Naive thymus-derived CD4-positive, alpha-beta T cell (primary cell): ENCODE results near the gene RPTOR. TPM values are rescaled to one million over a fixed set of nuclear protein-coding genes. Genes with fewer than 3 reads are reported as not detected.
A peak's percentile ranks its signal among the peaks of the same experiment; 100 is the strongest.
"Not testable (repeated sequence)": the region's sequence is repeated elsewhere in the genome, so short reads cannot be mapped to it uniquely, and the experiment has no call there.

Experiments
- ATAC-seq: fragments of 150-1000 bp; cut with Tn5 transposase; 2 replicates; pipeline ENCODE4 v1.10.0; 2021; ENCODE audit warnings: mild to moderate bottlenecking, moderate library complexity
- CTCF ChIA-PET: fragments of 350-600 bp; sonication (Branson Sonifier 250); formaldehyde crosslinking; loops from one replicate; lab custom pipeline; 2021; ENCODE audit warnings: antibody characterized with exemption; lab: Charles Lee
- POLR2A ChIA-PET: fragments of 350-600 bp; sonication (Branson Sonifier 250); formaldehyde crosslinking; loops from one replicate; lab custom pipeline; 2021; ENCODE audit warnings: antibody characterized with exemption, inconsistent platforms; lab: Charles Lee
- DNase-seq, 9 donors: peaks; one replicate each; pipeline versions ENCODE4 v3.0.0 to v3.0.0-alpha.2; 2020 to 2022; ENCODE audit warnings: mixed read lengths in 1 of 9
- H3K27ac ChIP-seq: one replicate; pipeline ENCODE4 v1.7.0; 2013; ENCODE audit warnings: mild to moderate bottlenecking, low read depth, low read length, moderate library complexity
- H3K27me3 ChIP-seq, 2 donors: one replicate each; pipeline ENCODE4 v1.7.0; 2013; ENCODE audit warnings: low read length in 2 of 2, mild to moderate bottlenecking in 2 of 2, moderate library complexity in 2 of 2; ENCODE audit not compliant: control insufficient read depth in 2 of 2, insufficient read depth in 2 of 2
- H3K36me3 ChIP-seq, 3 experiments: 1 replicate in 2 of 3; 2 replicates in 1 of 3; pipeline ENCODE4 v1.7.0; 2013; ENCODE audit warnings: low read length in 3 of 3, mild to moderate bottlenecking in 3 of 3, moderate library complexity in 1 of 3; ENCODE audit not compliant: insufficient read depth in 3 of 3, control insufficient read depth in 2 of 3
- H3K4me1 ChIP-seq, 2 donors: one replicate each; pipeline ENCODE4 v1.7.0; 2013; ENCODE audit warnings: low read length in 2 of 2, mild to moderate bottlenecking in 2 of 2, moderate library complexity in 1 of 2; ENCODE audit not compliant: control insufficient read depth in 2 of 2, insufficient read depth in 2 of 2
- H3K4me3 ChIP-seq: 2 replicates; pipeline ENCODE4 v1.7.0; 2013; ENCODE audit warnings: mild to moderate bottlenecking, low read length
- H3K9me3 ChIP-seq, 3 experiments: 1 replicate in 2 of 3; 2 replicates in 1 of 3; pipeline ENCODE4 v1.7.0; 2013; ENCODE audit warnings: low read length in 3 of 3; ENCODE audit not compliant: control insufficient read depth in 2 of 3
- H3K27ac Mint-ChIP-seq, 9 donors: one replicate each; pipeline ENCODE4 v1.8.0; 2020 to 2022; ENCODE audit warnings: mixed read lengths in 9 of 9, mild to moderate bottlenecking in 8 of 9, moderate library complexity in 5 of 9, inconsistent platforms in 2 of 9
- H3K27me3 Mint-ChIP-seq, 5 donors: one replicate each; pipeline ENCODE4 v1.8.0; 2021 to 2022; ENCODE audit warnings: mixed read lengths in 5 of 5, mild to moderate bottlenecking in 1 of 5
- H3K36me3 Mint-ChIP-seq, 5 donors: one replicate each; pipeline ENCODE4 v1.8.0; 2020 to 2022; ENCODE audit warnings: mixed read lengths in 5 of 5, mild to moderate bottlenecking in 3 of 5, inconsistent platforms in 1 of 5
- H3K4me1 Mint-ChIP-seq, 7 donors: one replicate each; pipeline ENCODE4 v1.8.0; 2020 to 2022; ENCODE audit warnings: mixed read lengths in 7 of 7, mild to moderate bottlenecking in 3 of 7, inconsistent platforms in 1 of 7
- H3K4me3 Mint-ChIP-seq, 10 donors: one replicate each; pipeline ENCODE4 v1.8.0; 2020 to 2022; ENCODE audit warnings: mild to moderate bottlenecking in 10 of 10, mixed read lengths in 10 of 10, moderate library complexity in 6 of 10, inconsistent platforms in 2 of 10
- H3K9me3 Mint-ChIP-seq, 11 donors: one replicate each; pipeline ENCODE4 v1.8.0; 2020 to 2022; ENCODE audit warnings: mixed read lengths in 11 of 11, mild to moderate bottlenecking in 4 of 11, inconsistent platforms in 1 of 11, moderate library complexity in 1 of 11
- intact Hi-C, 2 donors: fragments of 100-400 bp; cut with micrococcal nuclease; formaldehyde crosslinking; loops; one replicate each; pipeline ENCODE4 v1.15.1; 2023
- polyA plus RNA-seq, 2 donors: library from polyadenylated mRNA; unstranded; fragments of 300-500 nt; fragmentation: Illumina TruSeq; gene quantifications; one replicate each; pipeline ENCODE4 v1.2.3, GENCODE V29; 2021
- total RNA-seq, 6 experiments: library from RNA in 5 of 6; stranded (reverse) in 5 of 6; gene quantifications; 1 replicate in 5 of 6; 2 replicates in 1 of 6; pipeline ENCODE4 v1.2.3 and lab custom pipeline; 2021 to 2026

Gene RPTOR
- total and polyA plus RNA-seq, 7 experiments from 2014 or later = 10.9 to 89.8 (median 59.9) TPM

DNA sequence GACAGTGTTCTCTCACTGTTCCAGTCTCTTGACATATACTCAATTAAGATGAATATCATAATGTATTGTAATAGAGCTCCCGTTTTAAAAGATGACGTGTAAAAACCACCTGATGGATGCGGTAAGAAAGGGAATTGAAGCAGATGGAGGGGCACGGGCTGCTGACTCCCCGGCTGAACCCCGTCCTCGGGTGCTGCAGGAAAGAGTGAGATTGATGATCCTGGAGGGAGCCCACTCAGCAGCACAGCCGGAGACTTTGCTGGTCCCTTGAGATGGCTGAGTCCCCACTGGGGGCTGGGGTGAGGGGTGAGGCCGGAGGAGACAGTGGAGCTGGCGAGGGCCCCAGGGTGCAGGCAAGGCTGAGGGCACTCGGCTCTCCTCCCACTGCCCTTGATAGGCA lies 217.4 kb downstream of the RPTOR start:
- Mint-ChIP-seq H3K27me3 (no peaks in the 10 kb centered on the region), H3K4me1 (peaks cover 65 to 96% (median 84%) of the 10 kb centered on the region in 7 donors), H3K36me3 (peaks cover 0 to 45% (median 10%) of the 10 kb centered on the region in 5 donors), H3K9me3 (peaks cover 0 to 4% (median 0%) of the 10 kb centered on the region in 11 donors), H3K27ac (peak overlapping the region; percentile 87 to 98 (median 94)), H3K4me3 (peak overlapping the region; percentile 60 to 84 (median 80))
- Histone ChIP-seq H3K9me3 (no peaks in the 10 kb centered on the region), H3K27me3 (no peaks in the 10 kb centered on the region), H3K27ac (peak overlapping the region; percentile 81), H3K36me3 (no peaks in the 10 kb centered on the region), H3K4me3 (peak overlapping the region; percentile 28), H3K4me1 (peaks cover 36 to 72% of the 10 kb centered on the region in 2 donors)
- peak in 1 of 9 donors; percentile 26 for DNase-seq
- CTCF ChIA-PET = interaction anchor here (0.7 to 1.2 kb wide), 3 partner anchors 16 to 47 kb away, joined by 3 read pairs; no protein-coding TSS in a partner anchor
- intact Hi-C loops = loop anchor here (2.0 to 10.0 kb wide), 2 partner anchors 19 to 307 kb away; no protein-coding TSS in a partner anchor
- POLR2A ChIA-PET = interaction anchor here (0.7 to 4.1 kb wide), 8 partner anchors 13 to 112 kb away, joined by 3 to 39 read pairs (median 5); no protein-coding TSS in a partner anchor
- ATAC-seq = no peak

GRCh38 chr17:80763293-80763867 lies 218.7 kb downstream of the RPTOR start:
- Histone ChIP-seq H3K27ac (peak overlapping the region; percentile 64), H3K9me3 (no peaks in the 10 kb centered on the region), H3K4me1 (peaks cover 39 to 69% of the 10 kb centered on the region in 2 donors), H3K36me3 (no peaks in the 10 kb centered on the region), H3K4me3 (no peak overlapping the region), H3K27me3 (no peaks in the 10 kb centered on the region)
- peak overlapping the region; percentile 66 to 83 (median 73) for H3K4me3 Mint-ChIP-seq
- peak overlapping the region; percentile 83 to 98 (median 90) for H3K27ac Mint-ChIP-seq
- DNase-seq (peak in 3 of 9 donors; percentile 18 to 38 (median 36)), ATAC-seq (no peak)
- CTCF ChIA-PET = interaction anchor here (0.7 to 1.6 kb wide), 9 partner anchors 11 to 85 kb away, joined by 3 to 6 read pairs (median 4); no protein-coding TSS in a partner anchor
- H3K36me3 Mint-ChIP-seq = peaks cover 0 to 35% (median 4%) of the 10 kb centered on the region in 5 donors
- intact Hi-C loops = loop anchor here (2.0 to 10.0 kb wide), 2 partner anchors 17 to 309 kb away; no protein-coding TSS in a partner anchor
- H3K4me1 Mint-ChIP-seq = peaks cover 57 to 92% (median 80%) of the 10 kb centered on the region in 7 donors
- no peaks in the 10 kb centered on the region for H3K9me3 Mint-ChIP-seq
- H3K27me3 Mint-ChIP-seq = no peaks in the 10 kb centered on the region
- POLR2A ChIA-PET = interaction anchor here (0.7 to 4.1 kb wide), 18 partner anchors 9 to 113 kb away, joined by 3 to 39 read pairs (median 5); no protein-coding TSS in a partner anchor

DNA sequence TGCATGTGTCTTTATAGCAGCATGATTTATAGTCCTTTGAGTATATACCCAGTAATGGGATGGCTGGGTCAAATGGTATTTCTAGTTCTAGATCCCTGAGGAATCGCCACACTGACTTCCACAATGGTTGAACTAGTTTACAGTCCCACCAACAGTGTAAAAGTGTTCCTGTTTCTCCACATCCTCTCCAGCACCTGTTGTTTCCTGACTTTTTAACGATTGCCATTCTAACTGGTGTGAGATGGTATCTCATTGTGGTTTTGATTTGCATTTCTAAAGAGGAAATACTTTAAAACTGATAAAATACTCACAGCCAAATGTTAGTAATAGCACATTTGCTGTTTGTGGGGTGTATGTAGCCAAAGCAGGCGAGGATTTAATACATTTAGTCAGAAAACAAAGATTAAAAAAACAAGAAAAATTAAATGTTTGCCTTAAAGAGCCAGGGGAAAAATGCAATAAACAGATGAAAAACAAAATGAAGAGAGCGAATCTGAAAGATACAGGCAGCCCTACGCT lies 220.0 kb downstream of the RPTOR start:
- peak overlapping the region; percentile 69 for H3K27ac ChIP-seq
- intact Hi-C loops = loop anchor here (1.0 to 10.0 kb wide), 3 partner anchors 11 to 310 kb away; no protein-coding TSS in a partner anchor
- H3K36me3 ChIP-seq, H3K27me3 Mint-ChIP-seq, H3K9me3 Mint-ChIP-seq, H3K9me3 ChIP-seq, H3K27me3 ChIP-seq: not testable (repeated sequence)
- DNase-seq (peak in 2 of 9 donors; percentile 34 to 38), ATAC-seq (peak; percentile 31)
- Mint-ChIP-seq H3K4me1 (peaks cover 55 to 90% (median 80%) of the 10 kb centered on the region in 7 donors), H3K27ac (peak overlapping the region; percentile 89 to 96 (median 91)), H3K4me3 (peak overlapping the region; percentile 66 to 91 (median 76)), H3K36me3 (peaks cover 0 to 35% (median 11%) of the 10 kb centered on the region in 5 donors)
- H3K4me1 ChIP-seq = peaks cover 28 to 56% of the 10 kb centered on the region in 2 donors
- POLR2A ChIA-PET = interaction anchor here (1.2 to 1.4 kb wide), 2 partner anchors 17 to 101 kb away, joined by 3 to 8 read pairs; no protein-coding TSS in a partner anchor
- peak overlapping the region; percentile 26 for H3K4me3 ChIP-seq
- CTCF ChIA-PET = interaction anchor here (0.6 to 1.0 kb wide), 2 partner anchors 10 to 12 kb away, joined by 3 read pairs; no protein-coding TSS in a partner anchor

- POLR2A ChIA-PET = interaction anchor here (0.6 to 1.8 kb wide), 9 partner anchors 9 to 134 kb away, joined by 3 to 9 read pairs (median 3); no protein-coding TSS in a partner anchor
- H3K4me1 ChIP-seq = peaks cover 28 to 54% of the 10 kb centered on the region in 2 donors
- peak overlapping the region; percentile 66 to 91 (median 76) for H3K4me3 Mint-ChIP-seq
- H3K27me3 Mint-ChIP-seq = no peaks in the 10 kb centered on the region
- H3K4me1 Mint-ChIP-seq = peaks cover 54 to 89% (median 80%) of the 10 kb centered on the region in 7 donors
- H3K4me3 ChIP-seq = peak overlapping the region; percentile 26
- DNase-seq = peak in 1 of 9 donors; percentile 22
- H3K36me3 Mint-ChIP-seq = peaks cover 0 to 33% (median 11%) of the 10 kb centered on the region in 5 donors
- no peaks in the 10 kb centered on the region for H3K27me3 ChIP-seq
- intact Hi-C loops = loop anchor here (1.0 to 10.0 kb wide), 3 partner anchors 10 to 311 kb away; no protein-coding TSS in a partner anchor
- no peaks in the 10 kb centered on the region for H3K9me3 ChIP-seq
- peak overlapping the region; percentile 89 to 96 (median 91) for H3K27ac Mint-ChIP-seq
- ATAC-seq = peak; percentile 58
- no peaks in the 10 kb centered on the region for H3K36me3 ChIP-seq
- H3K9me3 Mint-ChIP-seq = no peaks in the 10 kb centered on the region
- CTCF ChIA-PET = interaction anchor here (0.6 to 1.0 kb wide), 3 partner anchors 9 to 190 kb away, joined by 3 to 4 read pairs (median 3); no protein-coding TSS in a partner anchor
- H3K27ac ChIP-seq = peak overlapping the region; percentile 69
Observed at GRCh38 chr17:80765241-80765961, 220.8 kb downstream of the RPTOR start.

GRCh38 chr17:80766290-80766855 lies 221.7 kb downstream of the RPTOR start:
- Mint-ChIP-seq H3K27ac (peak overlapping the region in 8 of 9 donors; percentile 89 to 96 (median 92)), H3K4me3 (peak overlapping the region in 7 of 10 donors; percentile 66 to 91 (median 77)), H3K27me3 (no peaks in the 10 kb centered on the region), H3K4me1 (peaks cover 59 to 89% (median 80%) of the 10 kb centered on the region in 7 donors), H3K36me3 (peaks cover 0 to 40% (median 14%) of the 10 kb centered on the region in 5 donors), H3K9me3 (no peaks in the 10 kb centered on the region)
- H3K27me3 ChIP-seq = no peaks in the 10 kb centered on the region
- CTCF ChIA-PET = interaction anchor here (1.0 kb wide), 1 partner anchor 191 kb away, joined by 4 read pairs; no protein-coding TSS in a partner anchor
- ATAC-seq (no peak), DNase-seq (peak in 1 of 9 donors; percentile 3)
- H3K9me3 ChIP-seq = no peaks in the 10 kb centered on the region
- peaks cover 28 to 54% of the 10 kb centered on the region in 2 donors for H3K4me1 ChIP-seq
- H3K4me3 ChIP-seq = no peak overlapping the region
- H3K27ac ChIP-seq = peak overlapping the region; percentile 69
- no peaks in the 10 kb centered on the region for H3K36me3 ChIP-seq
- POLR2A ChIA-PET = interaction anchor here (0.6 to 1.8 kb wide), 7 partner anchors 8 to 135 kb away, joined by 3 to 9 read pairs (median 4); no protein-coding TSS in a partner anchor
- intact Hi-C loops = loop anchor here in 1 of 2 donors (10.0 kb wide), 1 partner anchor 312 kb away; no protein-coding TSS in a partner anchor
